Activated T-helper 17 cell treated with anti-CD3 and anti-CD28 coated beads, Interleukin-2, amount 50 U/mL, for 72 hours (primary cell): ENCODE results near the gene MOB3C. TPM values are rescaled to one million over a fixed set of nuclear protein-coding genes. Genes with fewer than 3 reads are reported as not detected.

ENCODE experiments used
- ATAC-seq: fragments of 150-1000 bp; cut with Tn5 transposase; replicated peaks from 2 replicates; pipeline ENCODE4 v1.10.0; 2021; ENCODE audit warnings: mild to moderate bottlenecking, moderate library complexity
- H3K27ac Mint-ChIP-seq: one replicate; pipeline ENCODE4 v1.8.0; 2022; ENCODE audit warnings: mixed read lengths
- H3K27me3 Mint-ChIP-seq: one replicate; pipeline ENCODE4 v1.8.0; 2022; ENCODE audit warnings: mixed read lengths
- H3K36me3 Mint-ChIP-seq: one replicate; pipeline ENCODE4 v1.8.0; 2022; ENCODE audit warnings: low read depth, mild to moderate bottlenecking, mixed read lengths
- H3K4me1 Mint-ChIP-seq: one replicate; pipeline ENCODE4 v1.8.0; 2022; ENCODE audit warnings: mixed read lengths
- H3K4me3 Mint-ChIP-seq: one replicate; pipeline ENCODE4 v1.8.0; 2022; ENCODE audit warnings: mild to moderate bottlenecking, mixed read lengths
- H3K9me3 Mint-ChIP-seq: one replicate; pipeline ENCODE4 v1.8.0; 2022; ENCODE audit warnings: mixed read lengths
- total RNA-seq, 2 donors: library from RNA; stranded (reverse); gene quantifications; one replicate each; pipeline ENCODE4 v1.2.3, GENCODE V29; 2022

The MOB3C gene
- total RNA-seq, 2 donors from 2014 or later, result 13.7 to 20.9 TPM

DNA sequence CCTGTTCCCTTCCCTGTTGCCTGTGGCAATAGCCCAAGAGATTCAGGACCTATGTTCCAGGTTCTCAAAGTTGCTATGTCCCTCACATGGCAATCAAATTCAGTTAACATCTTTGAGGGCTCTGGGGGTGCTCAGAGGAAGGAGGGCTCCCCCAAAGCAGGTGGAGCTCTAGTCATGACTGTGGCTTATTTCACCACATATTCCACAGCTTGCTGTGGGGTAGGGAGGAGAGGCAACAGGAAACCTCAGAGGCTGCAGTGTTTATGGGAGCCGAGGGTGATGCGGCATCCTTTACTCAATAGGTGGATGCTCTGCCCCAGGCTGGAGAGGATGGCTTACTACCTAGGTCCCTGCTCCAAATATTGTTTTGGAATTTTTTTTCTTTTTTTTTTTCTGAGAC is 11.4 kb downstream of the MOB3C start:
- ATAC-seq, result no peak
- H3K9me3 Mint-ChIP-seq, result no peaks in the 10 kb centered on the region
- H3K27ac Mint-ChIP-seq, result peak overlapping the region; percentile 71
- H3K36me3 Mint-ChIP-seq, result peaks cover 33% of the 10 kb centered on the region
- no peaks in the 10 kb centered on the region for H3K27me3 Mint-ChIP-seq
- peaks cover 29% of the 10 kb centered on the region for H3K4me1 Mint-ChIP-seq
- H3K4me3 Mint-ChIP-seq, result peak overlapping the region; percentile 89

DNA sequence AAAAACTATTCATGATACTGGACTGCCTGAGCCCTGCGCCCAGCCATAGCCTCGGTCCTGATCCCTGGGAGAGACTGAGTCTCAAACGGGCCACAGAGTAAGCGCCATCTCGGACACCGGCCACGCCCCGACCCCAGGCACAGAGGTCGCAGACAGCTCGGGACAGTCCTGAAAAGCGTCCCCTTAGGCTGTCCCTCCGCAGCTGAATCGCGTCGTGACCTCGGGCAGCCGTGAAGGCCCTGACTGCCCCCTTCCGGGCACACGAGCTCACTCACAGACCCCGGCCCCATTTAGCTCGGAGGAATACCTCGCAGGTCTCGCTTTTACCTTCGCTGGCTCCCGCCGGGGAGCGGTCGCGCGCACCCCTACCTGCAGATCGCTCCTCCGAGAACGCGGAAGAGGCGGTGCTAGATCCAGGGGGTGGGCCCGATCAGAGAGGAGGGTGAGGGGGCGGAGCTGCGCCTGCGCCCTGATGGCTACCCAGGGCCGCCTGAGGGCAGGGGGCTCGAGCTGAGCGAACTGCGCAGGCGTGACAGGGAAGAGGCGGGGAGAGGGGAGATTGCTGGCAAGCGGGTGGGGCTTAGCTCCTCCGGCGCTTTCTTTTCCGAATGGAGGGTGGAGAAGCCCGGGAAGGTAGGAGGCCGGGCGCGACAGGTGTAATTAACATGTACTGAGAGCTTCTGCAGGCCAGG is 12.6 kb downstream of the MOB3C start, which contains the start of gene MKNK1:
Gene MKNK1, minus strand, starts transcription at position 411 of the 692 bp plus-strand sequence. CDS start 20,941 bp downstream, outside the sequence.
- Mint-ChIP-seq H3K36me3 (peaks cover 22% of the 10 kb centered on the region), H3K4me1 (peaks cover 36% of the 10 kb centered on the region)
- ATAC-seq, result peak; percentile 96

DNA sequence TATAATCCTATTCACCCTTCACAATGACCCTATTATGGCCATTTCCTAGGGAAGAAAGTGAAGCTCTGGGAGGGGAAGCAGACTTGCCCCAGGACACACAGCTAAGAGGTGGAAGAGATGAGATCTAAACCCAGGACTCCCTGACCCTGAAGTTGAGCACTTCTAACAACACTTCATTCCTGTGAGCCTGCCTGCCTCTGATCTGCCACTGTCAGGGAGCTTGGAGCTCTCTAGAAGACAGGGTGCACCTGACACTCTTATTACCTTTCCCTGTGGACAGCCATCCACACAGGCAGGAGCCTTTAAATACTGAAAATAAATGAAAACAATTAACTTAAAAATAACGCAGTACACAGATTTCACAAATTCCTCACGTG is 13.1 kb downstream of the MOB3C start:
- ATAC-seq, result no peak
- Mint-ChIP-seq H3K27me3 (no peaks in the 10 kb centered on the region), H3K27ac (peak overlapping the region; percentile 71), H3K36me3 (peaks cover 17% of the 10 kb centered on the region), H3K4me1 (peaks cover 38% of the 10 kb centered on the region), H3K9me3 (no peaks in the 10 kb centered on the region), H3K4me3 (peak overlapping the region; percentile 89)

More for the DNA sequence above, 12.6 kb downstream of the MOB3C start, which contains the start of gene MKNK1:
- peak within 1 kb of the TSS; percentile 71 for H3K27ac Mint-ChIP-seq
- no peaks in the 10 kb centered on the region for H3K27me3 Mint-ChIP-seq
- peak within 1 kb of the TSS; percentile 89 for H3K4me3 Mint-ChIP-seq
- H3K9me3 Mint-ChIP-seq, result no peaks in the 10 kb centered on the region

DNA sequence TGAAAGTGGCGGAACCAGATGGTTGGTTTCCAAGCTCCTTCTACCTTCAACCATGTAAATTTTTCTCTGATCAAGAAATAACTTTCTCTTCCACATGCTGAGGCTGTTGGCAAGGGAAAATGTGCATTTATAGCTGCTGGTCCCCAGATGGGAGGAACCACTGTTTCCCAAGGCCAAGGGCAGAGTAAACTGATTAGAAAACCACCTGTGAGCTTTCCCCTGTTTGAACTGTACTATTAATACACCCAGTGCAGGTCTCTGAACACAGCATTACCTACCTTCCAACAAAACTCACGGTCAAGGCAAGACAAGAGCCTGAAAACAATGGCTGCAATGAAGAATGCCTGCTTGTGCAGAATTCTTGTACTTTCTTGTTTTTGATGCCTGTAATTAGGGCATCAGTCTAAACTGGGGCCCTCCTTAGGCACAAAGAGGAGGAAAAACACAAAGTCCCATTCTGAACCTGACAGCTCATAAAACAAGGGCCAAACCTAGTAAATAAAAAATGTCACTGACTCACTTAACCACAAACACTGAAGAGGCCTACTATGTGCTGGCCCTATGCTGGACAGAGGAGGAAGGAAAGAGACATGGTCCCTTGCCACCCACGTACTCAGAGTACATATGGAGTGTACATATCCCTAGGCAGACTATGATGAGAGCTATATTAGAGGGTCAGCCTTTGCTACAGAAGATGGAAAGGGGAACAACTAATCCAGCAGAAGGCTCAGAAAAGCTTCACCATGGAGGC is 15.2 kb downstream of the MOB3C start:
- peak overlapping the region; percentile 3 for H3K27ac Mint-ChIP-seq
- H3K4me1 Mint-ChIP-seq, result peaks cover 46% of the 10 kb centered on the region
- H3K4me3 Mint-ChIP-seq, result peak overlapping the region; percentile 20
- H3K36me3 Mint-ChIP-seq, result peaks cover 19% of the 10 kb centered on the region
- no peaks in the 10 kb centered on the region for H3K9me3 Mint-ChIP-seq
- H3K27me3 Mint-ChIP-seq, result no peaks in the 10 kb centered on the region
- no peak for ATAC-seq

DNA sequence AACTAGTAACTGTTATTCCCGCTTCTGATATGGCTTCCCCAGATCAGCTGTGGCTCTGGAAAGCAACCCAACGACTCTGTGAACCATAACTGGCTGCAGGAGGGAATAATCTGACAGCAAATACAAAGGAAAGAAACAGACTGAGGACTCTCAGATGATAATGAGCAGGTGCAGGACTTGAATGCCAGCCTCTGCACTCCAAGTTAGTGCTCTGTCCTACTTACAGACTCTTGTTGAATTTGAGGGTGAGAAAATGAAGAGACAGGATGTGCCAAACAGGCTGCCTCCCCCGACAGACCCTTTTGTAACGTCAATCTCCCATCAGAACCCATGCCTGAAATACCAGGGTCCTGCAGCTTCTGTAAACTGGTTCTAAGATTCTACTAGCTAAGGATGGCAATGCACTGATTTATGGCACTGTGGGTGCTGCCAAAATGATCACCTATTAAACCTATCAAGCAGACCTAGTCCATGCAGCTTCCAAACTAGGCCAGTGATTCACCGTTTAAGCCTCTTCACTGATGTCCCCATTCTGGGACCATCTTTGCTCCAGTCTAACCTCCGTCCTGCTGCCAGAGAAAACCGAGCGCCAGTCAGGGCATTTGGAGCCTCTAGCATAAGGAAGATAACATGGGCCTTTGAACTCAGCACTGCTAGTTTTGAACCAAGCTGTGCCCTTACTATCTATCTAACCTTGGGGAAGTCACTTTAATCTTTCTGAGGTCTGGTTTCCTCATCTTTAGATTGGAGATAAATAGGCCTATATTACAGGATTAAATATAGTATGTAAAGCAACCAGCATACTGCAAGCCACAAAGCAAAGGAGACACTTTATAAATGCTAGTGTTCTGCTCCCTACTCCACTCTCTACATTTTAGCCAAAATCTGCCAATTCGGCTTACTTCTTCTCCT is 17.3 kb downstream of the MOB3C start:
- Mint-ChIP-seq H3K27me3 (no peaks in the 10 kb centered on the region), H3K4me3 (peak overlapping the region; percentile 5), H3K27ac (peak overlapping the region; percentile 48), H3K9me3 (no peaks in the 10 kb centered on the region), H3K36me3 (peaks cover 20% of the 10 kb centered on the region), H3K4me1 (peaks cover 53% of the 10 kb centered on the region)
- no peak for ATAC-seq

DNA sequence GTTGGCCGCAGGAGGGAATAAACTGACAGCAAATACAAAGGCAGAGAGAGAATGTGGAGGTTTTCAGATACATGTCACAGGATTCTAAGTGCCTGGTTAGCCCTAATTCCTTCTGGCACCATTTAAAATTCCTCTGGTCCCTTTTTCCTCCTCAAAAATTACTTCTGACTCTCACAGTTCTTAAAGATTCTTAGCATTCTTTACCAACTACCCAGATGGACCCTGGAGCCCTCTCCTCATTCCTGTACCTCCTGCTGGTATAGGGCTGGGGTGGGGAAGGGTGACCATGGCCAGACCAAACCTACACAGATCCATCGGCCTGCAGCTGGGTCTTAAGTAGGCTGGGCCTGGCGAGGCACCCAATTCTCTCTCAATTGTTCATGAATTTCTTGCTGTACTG is 19.8 kb downstream of the MOB3C start:
- Mint-ChIP-seq H3K27me3 (no peaks in the 10 kb centered on the region), H3K4me3 (no peak overlapping the region), H3K27ac (peak overlapping the region; percentile 36), H3K9me3 (no peaks in the 10 kb centered on the region), H3K36me3 (peaks cover 44% of the 10 kb centered on the region), H3K4me1 (peaks cover 60% of the 10 kb centered on the region)
- no peak for ATAC-seq

DNA sequence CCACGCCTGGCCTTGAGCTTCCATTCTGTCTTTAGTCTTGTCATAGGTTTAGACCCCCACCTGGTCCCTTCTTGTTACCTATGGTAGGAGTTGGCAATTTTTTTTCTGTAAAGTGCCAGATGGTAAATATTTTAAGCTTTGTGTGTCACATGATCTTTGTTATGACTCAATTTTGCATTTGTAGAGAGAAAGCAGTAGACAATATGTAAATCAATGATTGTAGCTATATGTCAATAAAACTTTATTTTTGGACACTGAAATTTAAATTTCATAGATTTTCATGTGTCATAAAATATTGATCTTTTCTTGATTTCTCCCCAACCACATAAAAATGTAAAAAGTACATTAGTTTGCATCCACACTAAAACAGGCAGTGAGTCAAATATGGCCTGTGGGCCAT is 20.6 kb downstream of the MOB3C start:
- Mint-ChIP-seq H3K27ac (peak overlapping the region; percentile 71), H3K27me3 (no peaks in the 10 kb centered on the region), H3K9me3 (no peaks in the 10 kb centered on the region), H3K4me1 (peaks cover 54% of the 10 kb centered on the region), H3K4me3 (peak overlapping the region; percentile 50), H3K36me3 (peaks cover 53% of the 10 kb centered on the region)
- ATAC-seq, result no peak

DNA sequence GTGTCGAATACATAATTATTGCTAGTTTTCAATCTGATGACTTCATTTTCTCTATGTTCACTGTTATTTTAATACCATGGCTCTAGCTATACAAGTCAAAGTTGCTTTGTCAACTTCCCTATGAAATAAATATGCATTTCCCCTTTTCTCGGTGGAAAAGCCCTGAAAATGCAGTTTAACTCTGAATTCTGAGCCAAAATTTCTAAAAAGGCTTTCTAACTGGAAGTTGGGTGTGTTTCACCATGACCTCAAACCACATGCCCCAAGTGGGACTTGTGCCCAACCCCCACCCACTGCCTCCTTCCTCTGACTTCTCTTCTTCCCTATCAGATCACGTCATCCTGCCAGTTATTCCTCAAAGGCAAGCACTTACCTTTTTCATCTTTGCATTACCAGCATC is 21.5 kb downstream of the MOB3C start:
- ATAC-seq, result peak; percentile 44
- Mint-ChIP-seq H3K4me3 (peak overlapping the region; percentile 50), H3K27me3 (no peaks in the 10 kb centered on the region), H3K27ac (peak overlapping the region; percentile 71), H3K36me3 (peaks cover 57% of the 10 kb centered on the region), H3K4me1 (peaks cover 49% of the 10 kb centered on the region), H3K9me3 (no peaks in the 10 kb centered on the region)

DNA sequence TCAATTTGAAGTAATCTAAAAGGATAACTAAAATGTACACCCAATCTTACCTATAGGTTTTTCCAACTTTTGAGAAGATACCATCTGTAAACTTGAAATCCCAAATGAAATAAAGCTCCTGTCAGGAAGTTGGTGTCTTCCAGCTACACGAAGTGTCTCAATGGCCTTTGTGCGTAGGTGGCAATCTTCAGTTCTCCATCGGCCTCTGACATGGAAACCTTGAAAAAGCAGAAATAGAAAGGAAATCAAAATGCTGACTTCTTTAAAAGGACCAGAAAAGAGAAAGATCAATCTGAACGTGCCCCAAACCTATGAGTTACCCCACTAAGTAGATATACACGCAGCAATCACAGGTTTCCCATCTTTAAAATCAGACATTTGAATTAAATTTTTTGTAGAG is 22.5 kb downstream of the MOB3C start:
- peaks cover 44% of the 10 kb centered on the region for H3K4me1 Mint-ChIP-seq
- ATAC-seq, result no peak
- peaks cover 67% of the 10 kb centered on the region for H3K36me3 Mint-ChIP-seq
- H3K4me3 Mint-ChIP-seq, result peak overlapping the region; percentile 50
- no peaks in the 10 kb centered on the region for H3K27me3 Mint-ChIP-seq
- no peaks in the 10 kb centered on the region for H3K9me3 Mint-ChIP-seq
- no peak overlapping the region for H3K27ac Mint-ChIP-seq

DNA sequence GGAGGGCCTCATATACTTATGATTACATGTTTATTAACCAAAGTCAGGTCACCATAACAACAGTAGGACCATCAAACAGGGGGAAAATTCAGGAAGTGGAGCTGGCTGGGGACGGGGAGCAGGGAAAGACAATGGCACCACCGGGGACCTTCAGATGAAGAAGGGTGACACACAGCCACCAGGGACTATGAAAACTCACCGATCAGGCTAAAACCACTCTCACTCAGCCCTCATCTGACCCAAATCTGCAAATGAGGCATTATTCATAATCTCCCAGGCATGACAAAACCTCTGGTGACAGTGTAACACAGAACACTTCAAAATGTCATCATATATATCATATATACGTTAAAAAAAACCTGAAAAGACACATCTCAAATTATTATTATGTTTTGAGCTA is 23.8 kb downstream of the MOB3C start:
- H3K4me1 Mint-ChIP-seq, result peaks cover 37% of the 10 kb centered on the region
- H3K27me3 Mint-ChIP-seq, result no peaks in the 10 kb centered on the region
- peaks cover 71% of the 10 kb centered on the region for H3K36me3 Mint-ChIP-seq
- ATAC-seq, result peak; percentile 59
- H3K4me3 Mint-ChIP-seq, result no peak overlapping the region
- no peak overlapping the region for H3K27ac Mint-ChIP-seq
- H3K9me3 Mint-ChIP-seq, result no peaks in the 10 kb centered on the region

DNA sequence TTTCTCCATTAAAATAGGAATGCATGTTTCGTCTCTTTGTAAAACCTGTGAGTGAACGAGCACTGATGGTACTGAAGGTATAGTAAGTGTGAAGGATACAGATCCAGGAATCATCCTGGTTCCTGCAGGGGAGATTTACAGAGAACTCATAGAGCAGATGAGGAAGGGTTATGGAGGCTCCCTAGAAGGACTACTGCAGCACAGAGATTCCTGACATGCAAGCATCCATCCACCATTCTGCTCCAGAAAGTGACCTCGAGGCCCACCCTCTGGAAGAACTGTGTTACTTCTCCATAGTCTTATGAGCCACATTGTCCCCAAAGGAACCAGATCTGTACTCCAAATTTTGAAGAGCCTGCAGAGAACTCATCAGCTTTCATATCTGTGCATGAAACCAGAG is 27.1 kb downstream of the MOB3C start:
- H3K27me3 Mint-ChIP-seq, result no peaks in the 10 kb centered on the region
- peaks cover 16% of the 10 kb centered on the region for H3K4me1 Mint-ChIP-seq
- no peaks in the 10 kb centered on the region for H3K9me3 Mint-ChIP-seq
- peak overlapping the region; percentile 51 for H3K27ac Mint-ChIP-seq
- H3K4me3 Mint-ChIP-seq, result no peak overlapping the region
- peaks cover 88% of the 10 kb centered on the region for H3K36me3 Mint-ChIP-seq
- no peak for ATAC-seq

DNA sequence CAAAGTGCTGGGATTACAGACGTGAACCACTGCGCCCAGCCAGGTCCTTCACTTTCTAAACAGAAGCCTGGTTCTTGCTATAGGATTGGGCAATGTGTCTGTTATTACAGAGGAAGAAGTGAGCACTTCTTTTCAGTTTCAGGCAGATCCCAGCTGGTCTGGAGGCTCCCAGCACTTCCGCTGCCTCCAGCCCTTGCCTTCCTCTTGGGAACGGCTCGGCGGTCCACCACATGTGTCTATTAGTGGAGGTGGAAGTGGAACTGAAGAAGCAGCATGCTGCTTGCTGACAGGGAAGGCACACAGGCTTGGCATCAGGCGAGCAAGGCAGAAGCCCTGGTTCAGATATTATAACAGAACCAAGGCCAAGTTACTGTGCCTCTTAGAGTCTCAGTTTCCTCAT is 29.5 kb downstream of the MOB3C start:
- no peaks in the 10 kb centered on the region for H3K9me3 Mint-ChIP-seq
- no peak for ATAC-seq
- H3K27me3 Mint-ChIP-seq, result no peaks in the 10 kb centered on the region

DNA sequence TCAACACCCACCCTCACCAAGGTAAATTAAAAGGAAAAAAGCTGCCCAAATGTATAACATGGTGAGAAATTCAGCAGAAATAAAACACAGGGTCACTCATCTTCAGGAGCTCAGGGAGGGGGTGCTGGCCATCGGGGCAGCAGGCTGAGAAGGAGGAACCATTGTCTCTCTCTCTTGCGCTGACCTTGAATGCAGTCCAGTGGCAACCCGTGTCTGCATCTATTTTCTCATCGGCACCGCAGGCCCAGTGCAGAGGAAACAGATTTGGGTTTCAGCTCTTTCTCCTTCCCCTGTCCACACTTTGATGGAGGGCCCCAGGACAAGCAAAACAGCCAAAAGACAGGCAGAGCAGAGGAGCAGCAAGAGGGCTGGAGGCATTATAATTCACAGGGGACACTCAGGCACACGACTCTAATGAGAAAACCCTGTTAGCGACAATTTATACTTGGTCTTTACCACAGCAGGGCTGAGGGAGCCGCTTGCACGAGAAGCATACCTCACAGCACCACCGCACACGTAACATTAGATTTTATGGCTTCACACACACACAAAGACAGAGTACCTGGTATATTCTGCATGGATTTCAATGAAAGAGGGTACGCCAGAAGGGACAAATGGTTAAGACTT is 31.2 kb downstream of the MOB3C start:
- H3K27me3 Mint-ChIP-seq, result no peaks in the 10 kb centered on the region

More for the DNA sequence above, 29.5 kb downstream of the MOB3C start:
- Mint-ChIP-seq H3K4me1 (peaks cover 11% of the 10 kb centered on the region), H3K36me3 (peaks cover 89% of the 10 kb centered on the region), H3K4me3 (no peak overlapping the region), H3K27ac (no peak overlapping the region)

DNA sequence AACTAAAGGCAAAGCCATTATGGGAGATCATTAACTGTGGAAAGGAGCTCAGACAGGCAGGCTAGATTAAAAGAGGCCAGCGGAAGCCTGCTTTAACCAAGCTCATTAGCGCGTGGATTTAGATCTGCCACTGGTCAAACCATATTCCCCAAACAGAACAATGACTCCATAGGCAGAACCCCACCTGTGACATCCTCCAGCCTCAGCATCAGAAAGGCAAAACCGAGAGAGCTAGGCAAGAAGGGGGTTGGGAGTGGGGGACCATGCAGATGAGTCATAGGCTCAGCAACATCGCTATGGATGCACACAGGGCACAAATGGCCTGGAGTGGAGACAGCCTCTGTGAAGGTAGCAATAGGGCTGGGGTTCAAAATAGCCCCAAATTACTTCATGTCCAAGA is 33.1 kb downstream of the MOB3C start:
- no peaks in the 10 kb centered on the region for H3K27me3 Mint-ChIP-seq
- no peak for ATAC-seq
- H3K36me3 Mint-ChIP-seq, result peaks cover 84% of the 10 kb centered on the region
- H3K27ac Mint-ChIP-seq, result peak overlapping the region; percentile 85
- H3K4me3 Mint-ChIP-seq, result peak overlapping the region; percentile 71
- H3K4me1 Mint-ChIP-seq, result peaks cover 21% of the 10 kb centered on the region
- H3K9me3 Mint-ChIP-seq, result no peaks in the 10 kb centered on the region

More for the DNA sequence above, 31.2 kb downstream of the MOB3C start:
- Mint-ChIP-seq H3K4me1 (peaks cover 25% of the 10 kb centered on the region), H3K9me3 (no peaks in the 10 kb centered on the region), H3K36me3 (peaks cover 86% of the 10 kb centered on the region), H3K27ac (no peak overlapping the region), H3K4me3 (no peak overlapping the region)
- no peak for ATAC-seq
